Activated T-helper 1 cell treated with anti-CD3 and anti-CD28 coated beads, Interleukin-2, amount 50 U/mL, for 16 hours (primary cell): Measurements from ENCODE around the gene EPHB1.
"Not testable (repeated sequence)": the region's sequence is repeated elsewhere in the genome, so short reads cannot be mapped to it uniquely, and the experiment has no call there.

Experiments used
- DNase-seq, 2 donors: peaks; one replicate each; pipeline ENCODE4 v3.0.0-alpha.2; 2020; ENCODE audit warnings: low read depth in 1 of 2, low spot score in 1 of 2

Gene EPHB1

DNA sequence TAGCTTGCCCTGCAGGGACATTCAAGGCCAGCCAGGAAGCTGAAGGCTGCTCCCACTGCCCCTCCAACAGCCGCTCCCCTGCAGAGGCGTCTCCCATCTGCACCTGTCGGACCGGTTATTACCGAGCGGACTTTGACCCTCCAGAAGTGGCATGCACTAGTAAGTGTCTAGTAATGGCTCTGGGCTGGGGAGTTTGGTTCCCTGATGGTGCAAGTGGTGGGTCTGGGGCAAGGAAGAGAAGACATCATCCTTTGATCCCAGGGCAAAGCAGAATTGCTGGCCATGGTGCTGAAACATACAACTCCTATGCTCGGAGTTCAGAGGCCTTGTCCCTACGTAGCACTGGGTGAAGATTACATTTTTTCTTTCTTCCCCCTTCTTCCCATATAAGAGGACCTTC is 311.4 kb downstream of the EPHB1 start:
- DNase-seq: no peak

DNA sequence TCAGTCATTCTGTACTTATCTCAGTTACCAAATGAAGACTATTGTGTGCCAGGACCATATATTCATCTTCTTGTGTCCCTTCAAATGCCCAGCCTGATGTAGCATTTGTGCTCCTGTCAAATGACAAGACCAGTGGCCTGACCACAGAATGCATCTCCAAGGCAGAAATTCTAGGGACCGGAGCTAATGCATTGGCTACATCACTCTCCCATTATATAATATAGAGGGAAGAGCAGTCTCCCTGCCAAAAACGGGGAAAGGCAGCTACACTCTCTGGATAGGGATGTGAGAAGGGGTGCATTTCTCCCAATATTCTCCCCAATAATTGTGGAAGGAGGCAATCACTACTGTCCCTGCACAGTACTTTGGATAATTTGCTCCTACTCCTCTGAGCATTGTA is 312.0 kb downstream of the EPHB1 start:
- no peak for DNase-seq

DNA sequence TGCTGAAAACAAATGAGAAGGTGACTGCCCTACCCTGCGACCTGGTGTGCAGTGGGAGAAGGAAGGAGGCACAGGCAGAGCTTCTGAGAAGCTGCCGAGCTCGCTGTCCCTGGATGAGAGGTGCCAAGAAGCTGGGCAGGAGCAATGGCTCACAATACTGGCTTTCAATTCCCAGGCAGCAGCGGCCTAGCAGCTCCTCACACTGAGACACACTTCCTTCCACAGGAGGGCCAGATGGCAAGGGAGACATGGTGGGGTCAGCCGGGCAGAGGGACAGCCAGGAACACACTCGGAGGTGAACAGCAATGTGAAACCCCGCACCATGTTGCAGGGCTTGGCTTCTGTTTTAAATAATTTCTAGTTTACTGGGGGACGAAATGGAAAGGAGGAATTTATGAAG is 314.6 kb downstream of the EPHB1 start:
- DNase-seq: no peak

DNA sequence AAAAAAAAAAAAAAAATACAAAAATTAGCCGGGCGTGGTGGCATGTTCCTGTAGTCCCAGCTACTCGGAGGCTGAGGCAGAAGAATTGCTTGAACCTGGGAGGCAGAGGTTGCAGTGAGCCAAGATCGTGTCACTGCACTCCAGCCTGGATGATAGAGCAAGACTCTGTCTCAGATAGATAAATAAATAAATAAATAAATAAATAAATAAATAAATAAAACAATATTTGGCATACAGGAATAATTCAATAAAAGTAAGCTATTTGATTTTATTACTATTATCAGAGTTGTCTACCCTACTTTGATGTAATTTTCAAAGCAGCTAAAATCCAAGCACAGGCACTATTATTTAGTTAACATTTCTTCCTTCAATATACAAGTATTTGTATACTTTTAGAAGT is 319.5 kb downstream of the EPHB1 start:
- not testable (repeated sequence) for DNase-seq

DNA sequence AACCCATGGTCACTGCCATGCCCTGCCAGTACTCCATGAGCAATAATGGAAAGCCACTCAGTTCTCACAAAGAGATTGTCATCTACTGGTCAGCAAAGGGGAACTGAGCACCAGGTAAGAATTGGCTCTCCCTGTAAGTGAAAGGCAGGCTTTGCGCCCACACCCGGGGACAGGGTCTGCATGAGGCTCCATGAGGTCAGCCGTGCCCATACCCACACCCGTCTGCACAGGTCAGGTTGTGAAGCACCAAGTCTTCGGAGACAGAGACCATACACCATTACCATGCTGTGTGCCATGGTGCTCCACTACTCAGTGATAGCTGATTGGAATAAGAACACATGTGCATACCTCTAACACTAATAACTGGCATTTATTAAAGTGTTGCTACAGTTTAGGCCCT is 322.9 kb downstream of the EPHB1 start:
- no peak for DNase-seq

DNA sequence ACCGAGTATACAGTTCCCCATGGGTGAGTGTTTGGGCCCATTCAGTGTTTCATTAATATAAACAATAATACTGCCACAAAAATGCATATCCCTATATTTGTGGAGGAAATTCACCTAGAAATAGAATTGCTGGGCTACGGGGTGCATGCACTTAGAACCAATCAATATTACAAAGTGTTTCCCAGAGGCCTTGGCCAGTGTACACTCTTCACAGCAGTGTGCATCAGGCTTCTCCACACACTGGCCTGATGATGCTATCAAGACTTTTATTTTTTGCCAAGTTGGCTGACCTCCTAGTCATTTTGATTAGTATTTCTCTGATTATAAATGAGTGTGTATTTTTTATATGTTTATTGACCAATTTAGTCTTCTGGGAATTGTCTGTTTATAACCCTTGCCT is 323.7 kb downstream of the EPHB1 start:
- no peak for DNase-seq

DNA sequence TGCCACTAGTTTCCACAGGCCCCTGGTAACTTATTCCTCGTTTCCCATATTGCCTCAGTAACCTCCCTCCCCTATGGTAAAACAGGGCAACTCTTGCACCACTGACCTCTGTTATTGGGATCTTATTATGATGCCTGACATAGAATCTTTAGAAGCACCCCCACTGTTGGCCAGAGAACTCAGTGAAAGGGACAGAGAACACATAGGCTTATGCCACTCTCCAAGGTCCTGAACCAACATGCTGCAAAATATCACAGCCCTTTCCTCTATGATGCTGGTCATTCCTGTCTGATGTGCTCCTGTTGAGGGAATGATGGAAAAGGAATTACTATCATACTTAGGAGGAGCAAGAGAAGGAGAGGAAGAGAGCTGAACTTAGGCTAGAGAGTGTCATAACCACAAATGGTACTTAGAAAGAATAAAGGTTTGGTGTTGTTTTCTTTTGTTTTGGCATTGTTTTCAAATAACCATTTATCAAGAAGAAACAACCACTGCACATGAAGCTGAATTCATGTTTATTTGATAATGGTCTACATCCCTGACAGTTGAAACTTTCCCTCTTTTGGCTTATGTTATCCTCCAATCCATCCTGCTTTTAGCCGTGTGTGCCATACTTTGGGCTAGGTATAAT is 330.2 kb downstream of the EPHB1 start:
- DNase-seq: no peak

DNA sequence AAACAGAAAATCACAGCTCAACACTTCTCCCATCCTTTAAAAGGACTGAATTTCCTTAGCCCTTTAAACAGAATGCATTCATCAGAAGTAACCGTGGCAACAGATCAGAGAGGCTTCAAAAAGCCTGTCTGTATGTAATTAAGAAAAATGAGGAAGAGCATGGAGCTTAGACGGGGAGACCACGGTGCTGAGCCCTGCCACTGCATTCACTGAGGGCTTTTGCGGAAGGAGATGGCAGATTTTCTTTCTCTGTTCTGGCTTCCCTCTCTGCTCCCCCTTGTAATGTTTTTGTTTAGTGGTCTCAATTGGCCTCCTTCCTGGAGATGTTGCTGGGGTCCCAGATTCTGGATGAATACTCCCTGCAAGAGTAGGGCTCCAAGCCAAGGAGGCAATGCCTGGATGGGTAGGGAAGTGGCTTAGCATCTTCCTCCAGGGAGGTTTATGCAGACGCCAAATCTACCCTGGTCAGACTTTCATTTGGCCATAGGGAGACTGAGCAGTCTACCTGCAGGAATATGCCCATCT is 332.9 kb downstream of the EPHB1 start:
- no peak for DNase-seq

DNA sequence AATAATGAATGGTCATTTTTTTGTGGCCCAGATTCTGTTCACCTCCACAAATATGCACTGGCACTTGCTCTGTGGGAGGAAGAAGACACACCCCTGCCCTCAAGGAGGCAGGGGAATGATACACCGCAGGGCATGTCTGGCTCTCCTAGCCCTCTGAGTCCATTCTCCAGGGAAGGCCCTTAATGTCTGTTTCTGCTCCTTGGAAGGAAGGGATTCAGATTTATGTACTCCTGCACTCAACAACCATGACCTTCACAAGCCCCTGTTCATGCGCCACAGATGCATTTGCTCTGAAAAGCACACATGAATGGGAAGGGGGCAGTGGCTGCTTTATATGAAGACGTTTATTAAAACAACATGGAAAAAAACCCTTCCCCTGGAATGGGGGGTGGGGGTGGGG is 333.8 kb downstream of the EPHB1 start:
- DNase-seq: no peak

DNA sequence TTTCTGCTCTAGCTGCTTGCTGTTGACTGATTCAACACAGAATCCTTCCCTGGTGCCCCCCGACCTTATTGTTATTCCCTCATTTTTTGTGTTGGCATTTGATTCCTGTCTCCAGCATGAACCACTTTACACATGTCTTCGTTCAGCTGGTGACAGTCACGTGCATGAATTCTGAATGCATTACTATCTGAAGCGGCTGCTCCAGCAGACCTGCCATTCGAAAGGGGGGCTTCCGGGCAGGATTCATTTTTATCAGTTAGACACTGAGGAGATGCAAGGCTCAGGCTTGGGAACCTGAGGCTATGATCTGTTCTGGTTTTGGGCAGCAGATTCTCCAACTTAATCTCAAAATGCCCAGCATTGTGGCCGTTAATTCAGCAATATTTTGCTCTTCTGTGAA is 336.2 kb downstream of the EPHB1 start:
- DNase-seq: no peak

DNA sequence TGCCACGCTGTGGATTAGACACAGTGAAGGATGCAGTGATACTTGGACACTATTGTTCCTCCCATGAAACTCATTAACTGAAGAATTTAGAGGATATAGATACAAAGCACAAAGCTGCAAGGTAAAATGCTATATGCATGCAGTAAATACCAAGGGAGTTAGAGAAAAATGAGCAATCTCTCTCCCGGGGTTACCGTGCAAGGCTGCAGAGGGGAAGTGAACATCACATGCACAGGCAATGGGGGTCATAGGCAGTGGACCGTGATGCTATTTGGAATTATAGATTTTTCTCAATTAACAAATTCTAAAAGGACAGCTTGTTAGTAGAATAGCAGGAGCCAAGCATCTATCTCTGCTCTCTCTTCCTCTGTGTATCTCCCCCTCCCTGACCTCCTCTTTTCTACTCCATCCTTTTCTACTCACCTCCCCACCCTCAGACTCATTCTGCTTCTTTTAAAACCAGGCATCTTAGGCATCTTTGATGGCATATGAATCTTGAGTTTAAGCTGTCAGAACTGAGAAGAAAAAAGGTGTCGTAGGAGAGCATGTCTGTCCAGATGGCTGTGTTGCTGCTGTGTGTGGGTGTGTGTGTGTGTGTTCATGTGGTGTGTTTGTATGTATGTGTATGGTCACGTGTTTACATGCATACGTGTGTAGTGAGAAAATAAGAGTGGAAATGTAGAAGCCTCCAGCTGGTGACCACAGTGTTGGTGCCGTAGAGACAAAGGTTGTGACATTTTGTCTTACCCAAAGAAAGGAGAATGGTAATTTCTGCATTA is 339.0 kb downstream of the EPHB1 start:
- DNase-seq: no peak

DNA sequence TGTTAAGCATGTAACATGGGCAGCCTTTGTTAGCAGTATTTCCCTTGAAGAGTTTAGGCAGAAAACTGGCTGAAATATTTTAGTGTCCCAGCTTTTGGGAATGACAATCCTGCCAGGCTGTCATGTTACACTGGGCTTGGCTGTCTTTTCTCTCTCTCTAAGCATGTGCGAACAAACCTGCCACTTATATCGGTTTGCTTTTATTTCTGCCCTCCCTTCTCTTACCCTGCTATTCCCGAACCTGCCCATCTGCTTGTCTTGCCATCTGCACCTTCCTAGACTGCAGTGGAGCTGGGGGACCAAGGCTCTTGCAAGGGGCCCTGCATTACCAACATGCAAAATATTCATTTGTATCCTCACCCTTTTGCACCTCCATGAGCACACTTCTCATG is 339.6 kb downstream of the EPHB1 start:
- DNase-seq: no peak

DNA sequence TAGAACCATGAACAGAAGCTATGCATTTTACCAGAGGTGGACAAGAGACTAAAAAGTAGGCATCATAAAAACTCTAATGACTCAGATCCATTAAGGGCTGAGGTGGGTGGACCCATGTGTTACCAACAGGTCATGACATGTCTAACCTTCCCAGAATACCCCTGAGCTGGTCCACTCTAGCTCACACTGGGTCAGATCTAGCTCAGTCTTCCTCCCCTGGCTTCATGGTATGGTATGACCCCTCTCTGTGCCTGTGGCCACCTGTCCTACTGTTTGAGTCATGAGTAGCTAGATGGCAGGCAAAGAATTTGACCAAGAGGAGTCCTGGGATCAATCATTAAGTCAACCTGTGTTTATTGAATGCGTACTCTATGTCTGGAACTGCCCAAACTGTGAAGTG is 340.4 kb downstream of the EPHB1 start:
- DNase-seq: no peak

DNA sequence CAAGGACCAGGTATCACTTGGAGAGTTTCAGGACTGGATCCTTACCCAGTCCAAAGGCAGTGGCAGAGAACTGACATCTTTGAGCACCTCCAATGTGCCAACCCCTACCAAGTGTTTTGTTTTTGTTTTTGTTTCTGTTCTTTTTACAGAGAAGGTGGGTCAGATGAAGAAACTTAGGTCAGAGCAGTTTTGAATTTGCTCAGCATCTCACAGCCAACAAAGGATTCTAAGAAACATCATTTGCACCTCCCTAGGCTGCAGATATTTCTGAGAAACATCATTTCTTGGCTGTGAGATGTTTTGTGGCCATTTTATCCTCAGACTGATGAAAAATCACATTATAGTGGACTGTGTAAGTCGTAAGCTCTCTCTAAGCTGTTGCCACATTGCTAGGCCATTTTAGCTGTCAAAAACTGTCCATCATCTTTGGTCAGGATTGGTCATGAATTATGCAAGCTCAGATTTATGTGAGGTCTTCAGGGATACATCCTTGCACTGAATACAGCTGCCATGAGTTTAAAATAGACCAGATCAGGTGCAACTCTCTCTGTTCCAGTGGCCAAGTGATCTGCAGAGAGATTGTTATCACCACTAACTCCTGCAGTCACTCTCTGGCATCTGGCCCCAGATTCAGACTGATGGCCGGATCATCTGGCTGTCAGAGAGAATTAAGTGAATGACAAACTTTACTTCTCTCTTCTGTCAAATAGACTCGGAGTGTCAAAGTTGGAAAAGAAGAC is 341.5 kb downstream of the EPHB1 start:
- DNase-seq: no peak

DNA sequence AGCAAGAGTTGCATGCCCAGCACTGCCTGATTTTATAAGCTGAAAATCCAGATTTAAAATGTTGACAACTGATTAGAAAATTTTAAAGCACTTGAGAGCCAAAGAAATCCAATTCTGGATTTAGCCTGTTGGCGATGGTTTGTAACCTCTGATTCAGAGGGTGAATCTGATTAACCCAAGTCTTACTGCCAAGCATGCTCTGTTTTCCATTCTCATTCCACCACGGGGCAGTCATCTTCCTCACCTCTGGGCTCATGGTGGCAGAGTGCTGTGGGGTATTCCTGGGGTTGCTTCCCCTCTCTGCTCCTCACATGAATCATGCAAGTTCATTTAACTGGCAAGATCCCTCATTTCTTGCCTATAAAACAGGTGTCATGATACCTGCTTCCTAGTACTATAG is 342.2 kb downstream of the EPHB1 start:
- no peak for DNase-seq

DNA sequence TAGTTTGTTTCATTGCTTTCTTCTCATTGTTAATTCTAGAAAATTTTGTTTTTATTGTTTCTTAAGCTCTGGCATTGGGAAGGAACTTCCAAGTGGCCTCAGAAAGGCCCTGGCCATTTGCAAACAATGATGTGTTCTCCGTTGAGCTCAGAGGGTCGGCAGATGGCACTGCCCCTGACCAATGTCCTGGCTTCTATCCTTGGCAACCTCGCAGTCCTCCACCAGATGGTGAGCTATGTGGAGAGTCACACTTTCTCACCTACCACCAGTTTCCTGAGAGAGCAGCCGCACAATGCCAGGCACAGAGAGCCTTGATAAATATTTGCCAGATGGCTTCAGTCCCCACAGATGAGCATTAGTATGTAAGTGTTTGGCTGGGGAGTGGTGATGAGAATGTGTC is 343.7 kb downstream of the EPHB1 start:
- no peak for DNase-seq

DNA sequence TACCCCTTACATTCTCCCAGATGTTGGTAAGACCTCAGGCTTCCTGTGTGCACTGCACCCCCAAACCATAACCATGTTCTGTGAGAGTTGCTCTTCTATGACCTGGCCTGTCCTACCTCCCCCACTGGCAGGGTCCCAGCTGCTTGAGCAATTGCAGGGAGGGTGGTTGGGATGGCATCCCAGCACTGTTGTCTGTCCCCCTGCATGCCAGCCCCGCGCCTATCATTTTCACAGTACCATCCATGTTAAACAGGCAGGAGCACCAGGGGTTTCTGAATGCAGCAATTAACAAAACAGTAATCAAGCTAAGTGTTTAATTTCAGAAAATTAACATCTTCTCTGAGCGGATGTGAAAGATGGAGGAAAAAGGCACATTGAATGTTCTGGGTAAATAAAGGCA is 345.5 kb downstream of the EPHB1 start:
- no peak for DNase-seq

DNA sequence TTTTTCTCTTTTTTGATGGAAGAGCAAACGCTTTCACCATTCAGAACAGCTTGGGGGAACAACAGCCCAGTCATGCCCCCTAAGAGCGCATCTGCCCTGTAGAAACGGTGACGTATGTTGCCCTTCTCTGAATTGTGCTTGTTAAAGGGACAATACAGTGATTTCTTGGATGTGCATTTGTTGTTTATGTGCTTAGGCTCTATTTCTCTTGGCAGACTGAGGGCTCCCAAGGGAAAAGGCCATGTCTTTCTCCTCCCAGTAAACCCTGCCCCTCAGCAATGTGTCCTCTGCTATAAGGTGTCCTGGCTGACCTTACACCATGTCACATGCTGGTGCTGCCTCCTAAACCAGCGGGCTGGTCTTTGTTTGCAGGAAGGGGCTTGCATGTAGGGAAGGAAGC is 346.1 kb downstream of the EPHB1 start:
- no peak for DNase-seq

DNA sequence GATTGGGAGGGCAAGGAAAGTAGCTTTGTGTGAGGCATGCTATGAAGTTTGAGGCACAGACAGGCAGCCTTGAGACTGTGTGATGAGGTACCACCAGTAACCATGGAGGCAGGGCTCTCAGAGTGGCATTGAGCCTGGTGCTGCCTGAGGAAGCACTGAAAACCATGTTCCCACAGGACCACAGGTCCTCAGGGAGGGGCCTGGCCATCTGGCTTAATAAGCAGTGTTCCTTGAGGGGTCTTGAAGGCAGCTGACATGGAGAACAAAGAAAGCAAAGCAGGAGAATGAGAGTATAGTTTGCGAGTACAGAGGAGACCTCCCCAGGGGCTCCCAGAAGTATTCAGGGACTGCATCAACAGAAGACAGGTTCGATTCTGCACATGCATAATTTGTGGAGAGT is 346.6 kb downstream of the EPHB1 start:
- DNase-seq: no peak

DNA sequence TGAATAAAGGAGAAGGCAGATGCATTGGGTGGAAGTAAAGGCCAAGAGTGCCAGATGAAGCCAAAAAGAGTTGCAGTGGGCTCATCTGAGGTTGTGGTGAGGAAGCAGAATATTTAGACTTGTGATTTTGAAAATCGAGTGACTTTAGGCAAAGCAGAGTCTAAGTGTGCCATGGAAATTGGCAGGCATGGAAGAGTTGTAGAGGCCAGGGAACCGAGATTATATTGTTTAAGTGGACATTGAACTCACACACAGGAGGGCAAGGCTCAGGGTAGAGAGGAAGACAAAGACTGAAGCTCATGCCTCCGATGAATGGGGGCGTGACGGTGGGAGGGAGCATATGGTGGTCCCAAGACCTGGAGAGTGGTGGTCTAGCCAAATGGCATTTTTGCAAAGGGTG is 347.5 kb downstream of the EPHB1 start:
- no peak for DNase-seq

DNA sequence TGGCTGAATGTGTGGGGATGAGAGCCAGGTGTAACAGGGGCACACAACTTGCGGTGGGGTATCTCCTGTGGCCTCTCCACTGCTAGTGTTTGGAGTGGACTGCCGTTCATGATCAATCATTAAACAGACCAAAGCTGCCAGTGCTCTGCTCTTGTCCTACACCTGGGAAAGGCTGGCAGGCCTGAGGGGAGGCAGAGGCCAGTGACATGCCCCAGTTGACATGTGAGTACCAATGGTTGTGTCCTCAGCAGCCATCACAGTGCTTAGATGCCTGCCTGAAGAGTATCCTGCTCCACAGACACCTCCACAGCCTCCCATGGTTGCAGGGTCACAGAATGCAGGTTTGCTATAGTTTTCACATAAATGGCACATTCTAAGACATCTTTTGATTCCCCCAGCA is 348.4 kb downstream of the EPHB1 start:
- DNase-seq: no peak

DNA sequence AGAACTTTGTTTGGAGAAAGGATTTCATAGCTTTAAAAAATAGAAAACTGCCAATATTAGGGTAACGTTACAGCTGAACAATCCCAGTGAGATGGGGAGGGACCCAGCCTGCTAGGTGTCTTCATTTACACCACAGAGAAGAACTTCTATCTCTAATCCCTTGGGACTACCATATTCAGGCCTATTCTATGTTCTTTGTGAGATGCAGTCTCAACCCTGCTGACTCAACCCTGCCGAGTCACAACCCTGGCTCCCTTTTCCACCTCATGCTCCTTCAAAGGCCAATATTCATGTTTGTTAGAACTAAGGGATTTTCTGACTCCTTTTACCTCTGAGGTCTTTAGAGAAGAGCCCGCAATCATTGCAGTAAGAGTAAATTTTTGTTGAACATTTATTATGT is 350.5 kb downstream of the EPHB1 start:
- no peak for DNase-seq
